Kidney epithelial cell (primary cell): Measurements from ENCODE around the gene TTC39B. TPM values are rescaled to one million over a fixed set of nuclear protein-coding genes. Genes with fewer than 3 reads are reported as not detected.

Source experiments
- DNase-seq: peaks from one replicate; pipeline ENCODE4 v3.0.0-alpha.2; 2010; ENCODE audit warnings: low read depth
- H3K27me3 ChIP-seq: 2 replicates; pipeline ENCODE4 v1.6.0; 2011; ENCODE audit warnings: low read length; ENCODE audit not compliant: control insufficient read depth, insufficient read depth
- H3K36me3 ChIP-seq: 2 replicates; pipeline ENCODE4 v1.5.1; 2011; ENCODE audit warnings: low read length; ENCODE audit not compliant: control insufficient read depth, insufficient read depth
- H3K4me3 ChIP-seq: 2 replicates; pipeline ENCODE4 v1.5.1; 2011; ENCODE audit warnings: low read depth, mild to moderate bottlenecking, control low read depth, low read length
- CTCF ChIP-seq: IDR thresholded peaks from 2 replicates; pipeline ENCODE4 v1.5.1; 2011; ENCODE audit warnings: mild to moderate bottlenecking, moderate library complexity, low read length, control low read depth, inconsistent platforms; ENCODE audit not compliant: insufficient read depth, poor library complexity, severe bottlenecking
- total RNA-seq: library from RNA; depleted of rRNA; stranded (reverse); fragments of >200 nt; gene quantifications from 2 replicates; pipeline ENCODE4 v1.2.3, GENCODE V29; 2015

TTC39B gene
- total RNA-seq, 1 donor from 2014 or later, result 10.6 TPM

GRCh38 chr9:15191378-15191777 is 115.6 kb downstream of the TTC39B start:
- Histone ChIP-seq H3K4me3 (no peak overlapping the region), H3K36me3 (no peaks in the 10 kb centered on the region), H3K27me3 (no peaks in the 10 kb centered on the region)
- TF ChIP-seq CTCF, result no peak
- no peak for DNase-seq

- TF ChIP-seq CTCF, result no peak
- H3K27me3 ChIP-seq, result no peaks in the 10 kb centered on the region
- no peak for DNase-seq
- no peaks in the 10 kb centered on the region for H3K36me3 ChIP-seq
- H3K4me3 ChIP-seq, result no peak overlapping the region
Measured at GRCh38 chr9:15189481-15189880, 117.5 kb downstream of the TTC39B start.

GRCh38 chr9:15187589-15187988 is 119.4 kb downstream of the TTC39B start:
- TF ChIP-seq CTCF, result no peak
- no peak overlapping the region for H3K4me3 ChIP-seq
- DNase-seq, result no peak
- H3K27me3 ChIP-seq, result no peaks in the 10 kb centered on the region
- H3K36me3 ChIP-seq, result no peaks in the 10 kb centered on the region

- H3K36me3 ChIP-seq, result no peaks in the 10 kb centered on the region
Measured at GRCh38 chr9:15182730-15183129, 124.3 kb downstream of the TTC39B start.

GRCh38 chr9:15182101-15182551 is 124.9 kb downstream of the TTC39B start:
- Histone ChIP-seq H3K27me3 (no peaks in the 10 kb centered on the region), H3K36me3 (no peaks in the 10 kb centered on the region), H3K4me3 (no peak overlapping the region)
- no peak for DNase-seq
- TF ChIP-seq CTCF, result no peak

More at GRCh38 chr9:15182730-15183129, 124.3 kb downstream of the TTC39B start:
- H3K27me3 ChIP-seq, result no peaks in the 10 kb centered on the region
- DNase-seq, result no peak
- H3K4me3 ChIP-seq, result no peak overlapping the region
- TF ChIP-seq CTCF, result no peak

- no peak for DNase-seq
- H3K36me3 ChIP-seq, result no peaks in the 10 kb centered on the region
- TF ChIP-seq CTCF, result no peak
- H3K4me3 ChIP-seq, result no peak overlapping the region
- no peaks in the 10 kb centered on the region for H3K27me3 ChIP-seq
Measured at GRCh38 chr9:15180124-15180523, 126.9 kb downstream of the TTC39B start.
